Left renal cortex interstitium (tissue), 4 donors: Measurements from ENCODE around the gene ENOX1. TPM values are rescaled to one million over a fixed set of nuclear protein-coding genes. Genes with fewer than 3 reads are reported as not detected.
A peak's percentile ranks its signal among the peaks of the same experiment; 100 is the strongest.

Experiments
- DNase-seq, 4 donors: peaks; one replicate each; pipeline ENCODE4 v3.0.0-alpha.2; 2013; ENCODE audit warnings: low read depth in 4 of 4, low spot score in 2 of 4, missing footprints in 1 of 4
- polyA plus RNA-seq, 4 donors: library from polyadenylated mRNA; unstranded; fragments of 120-200 nt; gene quantifications; one replicate each; pipeline ENCODE4 v1.2.1, GENCODE V29; 2013; ENCODE audit not compliant: insufficient read length in 4 of 4

The ENOX1 gene
- polyA plus RNA-seq, 4 donors: 9.6 to 12.0 (median 10.6) TPM

GRCh38 chr13:43785650-43786471, 911 bp downstream of the ENOX1 start:
- DNase-seq: peak in 3 of 4 donors; percentile 55 to 67 (median 61)

GRCh38 chr13:43785261-43785649, 1.5 kb downstream of the ENOX1 start:
- DNase-seq: peak in 1 of 4 donors; percentile 50

GRCh38 chr13:43784496-43784895, 2.3 kb downstream of the ENOX1 start:
- no peak for DNase-seq

- no peak for DNase-seq
These were observed 3.0 kb downstream of the ENOX1 start for GRCh38 chr13:43783820-43784219.

GRCh38 chr13:43782686-43783085, 4.1 kb downstream of the ENOX1 start:
- no peak for DNase-seq

GRCh38 chr13:43780666-43781065, 6.1 kb downstream of the ENOX1 start:
- no peak for DNase-seq

- DNase-seq: no peak
These were observed 10.2 kb downstream of the ENOX1 start for GRCh38 chr13:43776501-43777079.

GRCh38 chr13:43776006-43776405, 10.8 kb downstream of the ENOX1 start:
- DNase-seq: no peak

- no peak for DNase-seq
These were observed 13.2 kb downstream of the ENOX1 start for GRCh38 chr13:43773602-43774001.

GRCh38 chr13:43770871-43771270, 15.9 kb downstream of the ENOX1 start:
- no peak for DNase-seq

GRCh38 chr13:43769529-43769928, 17.2 kb downstream of the ENOX1 start:
- no peak for DNase-seq

- no peak for DNase-seq
These were observed 19.3 kb downstream of the ENOX1 start for GRCh38 chr13:43767341-43767931.

GRCh38 chr13:43766725-43767124, 20.0 kb downstream of the ENOX1 start:
- DNase-seq: no peak

- DNase-seq: no peak
These were observed 22.4 kb downstream of the ENOX1 start for GRCh38 chr13:43764349-43764748.

- DNase-seq: no peak
These were observed 23.5 kb downstream of the ENOX1 start for GRCh38 chr13:43763143-43763759.

GRCh38 chr13:43761616-43762315, 25.0 kb downstream of the ENOX1 start:
- no peak for DNase-seq

- no peak for DNase-seq
These were observed 26.5 kb downstream of the ENOX1 start for GRCh38 chr13:43760257-43760656.

- no peak for DNase-seq
These were observed 27.9 kb downstream of the ENOX1 start for GRCh38 chr13:43758834-43759233.

GRCh38 chr13:43757266-43757665, 29.5 kb downstream of the ENOX1 start:
- no peak for DNase-seq

- DNase-seq: no peak
These were observed 30.9 kb downstream of the ENOX1 start for GRCh38 chr13:43755844-43756243.

- DNase-seq: no peak
These were observed 35.1 kb downstream of the ENOX1 start for GRCh38 chr13:43751624-43752023.
